ENCODE data around the gene UBE2G1. TPM values are rescaled to one million over a fixed set of nuclear protein-coding genes. Genes with fewer than 3 reads are reported as not detected.

Gene UBE2G1
- total RNA-seq, 2 donors from 2014 or later, result 39.5 to 58.5 TPM

GRCh38 chr17:4334776-4335584 is 31.5 kb downstream of the UBE2G1 start:
- Histone ChIP-seq H3K36me3 (no peaks in the 10 kb centered on the region), H3K9me3 (no peaks in the 10 kb centered on the region), H3K27ac (no peak overlapping the region), H3K4me3 (no peak overlapping the region), H3K4me1 (peaks cover 0 to 19% of the 10 kb centered on the region in 2 donors), H3K27me3 (no peaks in the 10 kb centered on the region)
- DNase-seq (ENCODE audit: low spot score), result no peak
- TF ChIP-seq CTCF (IDR thresholded peaks at IDR 0.05), result no peak

GRCh38 chr17:4334332-4334731 is 32.1 kb downstream of the UBE2G1 start:
- peaks cover 0 to 19% of the 10 kb centered on the region in 2 donors for H3K4me1 ChIP-seq

GRCh38 chr17:4333041-4333440 is 33.4 kb downstream of the UBE2G1 start:
- Histone ChIP-seq H3K4me1 (peaks cover 0 to 19% of the 10 kb centered on the region in 2 donors), H3K27ac (no peak overlapping the region), H3K27me3 (no peaks in the 10 kb centered on the region), H3K36me3 (no peaks in the 10 kb centered on the region), H3K4me3 (no peak overlapping the region), H3K9me3 (no peaks in the 10 kb centered on the region)
- no peak for DNase-seq (ENCODE audit: low spot score)
- TF ChIP-seq CTCF (IDR thresholded peaks at IDR 0.05), result no peak

More at GRCh38 chr17:4334332-4334731, 32.1 kb downstream of the UBE2G1 start:
- no peaks in the 10 kb centered on the region for H3K27me3 ChIP-seq
- no peaks in the 10 kb centered on the region for H3K36me3 ChIP-seq
- no peak overlapping the region for H3K4me3 ChIP-seq
- no peak for TF ChIP-seq CTCF (IDR thresholded peaks at IDR 0.05)
- no peaks in the 10 kb centered on the region for H3K9me3 ChIP-seq
- DNase-seq (ENCODE audit: low spot score), result no peak
- H3K27ac ChIP-seq, result no peak overlapping the region

GRCh38 chr17:4332296-4332970 is 34.0 kb downstream of the UBE2G1 start:
- Histone ChIP-seq H3K27me3 (no peaks in the 10 kb centered on the region), H3K27ac (no peak overlapping the region), H3K9me3 (no peaks in the 10 kb centered on the region), H3K4me3 (no peak overlapping the region), H3K4me1 (peaks cover 0 to 23% of the 10 kb centered on the region in 2 donors), H3K36me3 (no peaks in the 10 kb centered on the region)
- DNase-seq (ENCODE audit: low spot score), result no peak
- TF ChIP-seq CTCF (IDR thresholded peaks at IDR 0.05), result no peak

GRCh38 chr17:4331614-4332013 is 34.9 kb downstream of the UBE2G1 start:
- Histone ChIP-seq H3K9me3 (no peaks in the 10 kb centered on the region), H3K27me3 (no peaks in the 10 kb centered on the region), H3K4me1 (peaks cover 0 to 30% of the 10 kb centered on the region in 2 donors), H3K36me3 (no peaks in the 10 kb centered on the region), H3K4me3 (no peak overlapping the region), H3K27ac (no peak overlapping the region)
- TF ChIP-seq CTCF (IDR thresholded peaks at IDR 0.05), result no peak
- DNase-seq (ENCODE audit: low spot score), result no peak
